ENCODE results near the gene TNPO1.
"Not testable (repeated sequence)": the region's sequence is repeated elsewhere in the genome, so short reads cannot be mapped to it uniquely, and the experiment has no call there.

The TNPO1 gene

GRCh38 chr5:72934953-72935725, 118.7 kb downstream of the TNPO1 start:
- not testable (repeated sequence) for DNase-seq (ENCODE audit: low read depth, low spot score)

- DNase-seq (ENCODE audit: low read depth, low spot score) = no peak
These were observed 120.4 kb downstream of the TNPO1 start for GRCh38 chr5:72936893-72937292.

- DNase-seq (ENCODE audit: low read depth, low spot score) = no peak
These were observed 121.1 kb downstream of the TNPO1 start for GRCh38 chr5:72937517-72938061.

- no peak for DNase-seq (ENCODE audit: low read depth, low spot score)
These were observed 121.7 kb downstream of the TNPO1 start for GRCh38 chr5:72938206-72938605.

GRCh38 chr5:72940082-72940481, 123.6 kb downstream of the TNPO1 start:
- DNase-seq (ENCODE audit: low read depth, low spot score) = no peak

- no peak for DNase-seq (ENCODE audit: low read depth, low spot score)
These were observed 126.8 kb downstream of the TNPO1 start for GRCh38 chr5:72943307-72943706.

- no peak for DNase-seq (ENCODE audit: low read depth, low spot score)
These were observed 131.0 kb downstream of the TNPO1 start for GRCh38 chr5:72947498-72947897.

GRCh38 chr5:72949481-72949880, 133.0 kb downstream of the TNPO1 start:
- DNase-seq (ENCODE audit: low read depth, low spot score) = no peak

- no peak for DNase-seq (ENCODE audit: low read depth, low spot score)
These were observed 135.4 kb downstream of the TNPO1 start for GRCh38 chr5:72951671-72952468.

- no peak for DNase-seq (ENCODE audit: low read depth, low spot score)
These were observed 137.9 kb downstream of the TNPO1 start for GRCh38 chr5:72954389-72954788.

GRCh38 chr5:72955143-72955767, 138.8 kb downstream of the TNPO1 start:
- DNase-seq (ENCODE audit: low read depth, low spot score) = no peak

- DNase-seq (ENCODE audit: low read depth, low spot score) = peak; percentile 88
These were observed 139.4 kb downstream of the TNPO1 start, which contains the start of gene FCHO2 for GRCh38 chr5:72955768-72956323. Gene FCHO2 (plus strand): TSS chr5:72956041. CDS start chr5:72956097, 56 bp downstream.

- DNase-seq (ENCODE audit: low read depth, low spot score) = no peak
These were observed 140.1 kb downstream of the TNPO1 start for GRCh38 chr5:72956324-72957140.

- no peak for DNase-seq (ENCODE audit: low read depth, low spot score)
These were observed 140.9 kb downstream of the TNPO1 start for GRCh38 chr5:72957337-72957736.

GRCh38 chr5:72959257-72959656, 142.8 kb downstream of the TNPO1 start:
- no peak for DNase-seq (ENCODE audit: low read depth, low spot score)

All from activated CD4-positive, CD25-positive, alpha-beta regulatory T cell treated with anti-CD3 and anti-CD28 coated beads, Interleukin-2, amount 50 U/mL, for 16 hours (primary cell).